NOMO-1 treated with DMSO at 0.1 percent for 48 hours (cell line): ENCODE measurements around the gene SRP68.
A peak's percentile ranks its signal among the peaks of the same experiment; 100 is the strongest.
"Not testable (repeated sequence)": the region's sequence is repeated elsewhere in the genome, so short reads cannot be mapped to it uniquely, and the experiment has no call there.

Experiments
- DNase-seq: peaks from one replicate; lab custom pipeline; 2025; ENCODE audit not compliant: unreplicated experiment; lab: John Stamatoyannopoulos, UW

SRP68 gene

GRCh38 chr17:76048025-76048605, 24.2 kb downstream of the SRP68 start:
- peak; percentile 52 for DNase-seq

- DNase-seq: no peak
Observed at GRCh38 chr17:76046064-76046463, 26.3 kb downstream of the SRP68 start.

GRCh38 chr17:76044475-76045007, 27.8 kb downstream of the SRP68 start:
- DNase-seq: not testable (repeated sequence)

- DNase-seq: not testable (repeated sequence)
Observed at GRCh38 chr17:76042868-76043267, 29.4 kb downstream of the SRP68 start.

- DNase-seq: no peak
Observed at GRCh38 chr17:76040376-76040775, 31.9 kb downstream of the SRP68 start.

GRCh38 chr17:76039121-76039520, 33.2 kb downstream of the SRP68 start:
- DNase-seq: no peak

- no peak for DNase-seq
Observed at GRCh38 chr17:76038050-76038449, 34.3 kb downstream of the SRP68 start.

- no peak for DNase-seq
Observed at GRCh38 chr17:76036497-76037261, 35.6 kb downstream of the SRP68 start.

GRCh38 chr17:76034428-76035350, 37.6 kb downstream of the SRP68 start:
- DNase-seq: no peak

- DNase-seq: no peak
Observed at GRCh38 chr17:76033139-76033538, 39.2 kb downstream of the SRP68 start.

- DNase-seq: no peak
Observed at GRCh38 chr17:76032780-76033108, 39.6 kb downstream of the SRP68 start.

- no peak for DNase-seq
Observed at GRCh38 chr17:76032073-76032779, 40.1 kb downstream of the SRP68 start.

- DNase-seq: no peak
Observed at GRCh38 chr17:76027159-76027839, 45.0 kb downstream of the SRP68 start, which contains the start of gene EVPL. EVPL (minus strand) TSS chr17:76027306; CDS start chr17:76027198, 108 bp downstream.

GRCh38 chr17:76026714-76027158, 45.6 kb downstream of the SRP68 start:
- DNase-seq: no peak

GRCh38 chr17:76025294-76025693, 47.0 kb downstream of the SRP68 start:
- no peak for DNase-seq

- no peak for DNase-seq
Observed at GRCh38 chr17:76024353-76024752, 48.0 kb downstream of the SRP68 start.

- DNase-seq: no peak
Observed at GRCh38 chr17:76023900-76024237, 48.4 kb downstream of the SRP68 start.

- no peak for DNase-seq
Observed at GRCh38 chr17:76022973-76023899, 49.1 kb downstream of the SRP68 start.

- no peak for DNase-seq
Observed at GRCh38 chr17:76022285-76022684, 50.0 kb downstream of the SRP68 start.
